HG03097 (cell line): ENCODE data around the gene HTR2B.
"Not testable (repeated sequence)": the region's sequence is repeated elsewhere in the genome, so short reads cannot be mapped to it uniquely, and the experiment has no call there.

Experiments used
- ATAC-seq: cut with Tn5 transposase; IDR thresholded peaks from one replicate; pipeline ENCODE4 v1.9.1; 2021; ENCODE audit not compliant: unreplicated experiment, low FRiP score

Gene HTR2B

GRCh38 chr2:231100321-231100720 is 24.5 kb downstream of the HTR2B start:
- ATAC-seq: not testable (repeated sequence)

- no peak for ATAC-seq
Observed at GRCh38 chr2:231099918-231100317, 24.9 kb downstream of the HTR2B start.

- ATAC-seq: no peak
Observed at GRCh38 chr2:231094736-231095346, 30.0 kb downstream of the HTR2B start.

GRCh38 chr2:231093933-231094332 is 30.9 kb downstream of the HTR2B start:
- no peak for ATAC-seq

- no peak for ATAC-seq
Observed at GRCh38 chr2:231088754-231089153, 36.1 kb downstream of the HTR2B start.

- no peak for ATAC-seq
Observed at GRCh38 chr2:231084565-231084964, 40.3 kb downstream of the HTR2B start.

GRCh38 chr2:231069379-231070054 is 55.3 kb downstream of the HTR2B start:
- no peak for ATAC-seq

- no peak for ATAC-seq
Observed at GRCh38 chr2:231068525-231069222, 56.2 kb downstream of the HTR2B start.

- ATAC-seq: not testable (repeated sequence)
Observed at GRCh38 chr2:231067531-231067930, 57.3 kb downstream of the HTR2B start.

- no peak for ATAC-seq
Observed at GRCh38 chr2:231065966-231066365, 58.9 kb downstream of the HTR2B start.

GRCh38 chr2:231063347-231063746 is 61.5 kb downstream of the HTR2B start:
- no peak for ATAC-seq

GRCh38 chr2:231062776-231063175 is 62.1 kb downstream of the HTR2B start:
- ATAC-seq: no peak

GRCh38 chr2:231059756-231060155 is 65.1 kb downstream of the HTR2B start:
- ATAC-seq: no peak

- ATAC-seq: no peak
Observed at GRCh38 chr2:231058761-231059550, 65.9 kb downstream of the HTR2B start.
